NCI-H2196 treated with DMSO at 0.1 percent for 48 hours (cell line): ENCODE measurements around the gene GABBR1.

Experiments
- DNase-seq: peaks from one replicate; lab custom pipeline; 2025; ENCODE audit not compliant: unreplicated experiment; lab: John Stamatoyannopoulos, UW

Gene GABBR1

GRCh38 chr6:29529956-29530355 is 103.0 kb downstream of the GABBR1 start:
- no peak for DNase-seq

DNA sequence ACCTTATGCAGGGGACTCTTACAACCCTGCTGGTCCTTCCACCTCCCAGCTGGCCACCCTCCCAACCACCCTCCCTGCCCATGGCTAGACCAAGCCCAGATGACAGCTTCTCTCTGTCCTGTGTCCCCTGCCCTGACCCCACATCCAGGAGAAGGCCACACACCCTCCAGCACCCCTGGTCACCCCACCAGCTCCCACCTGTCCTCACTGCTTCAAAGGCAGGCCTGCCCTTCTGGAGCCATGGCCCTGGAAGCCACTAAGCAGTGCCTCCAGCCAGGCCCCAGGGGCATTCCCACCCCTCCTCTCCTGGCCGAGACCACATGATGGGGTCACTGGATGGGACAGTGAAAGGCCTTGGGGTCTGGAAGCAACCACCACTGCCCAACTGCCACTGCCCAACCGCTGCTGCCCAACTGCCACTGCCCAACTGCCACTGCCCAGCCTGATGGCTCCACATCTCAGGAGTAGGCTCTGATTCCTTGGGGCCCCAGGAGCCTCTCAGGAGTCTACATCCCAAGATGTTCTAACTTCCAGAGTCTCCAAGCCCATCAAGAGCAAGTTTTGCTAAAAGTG is 103.9 kb downstream of the GABBR1 start:
- no peak for DNase-seq

DNA sequence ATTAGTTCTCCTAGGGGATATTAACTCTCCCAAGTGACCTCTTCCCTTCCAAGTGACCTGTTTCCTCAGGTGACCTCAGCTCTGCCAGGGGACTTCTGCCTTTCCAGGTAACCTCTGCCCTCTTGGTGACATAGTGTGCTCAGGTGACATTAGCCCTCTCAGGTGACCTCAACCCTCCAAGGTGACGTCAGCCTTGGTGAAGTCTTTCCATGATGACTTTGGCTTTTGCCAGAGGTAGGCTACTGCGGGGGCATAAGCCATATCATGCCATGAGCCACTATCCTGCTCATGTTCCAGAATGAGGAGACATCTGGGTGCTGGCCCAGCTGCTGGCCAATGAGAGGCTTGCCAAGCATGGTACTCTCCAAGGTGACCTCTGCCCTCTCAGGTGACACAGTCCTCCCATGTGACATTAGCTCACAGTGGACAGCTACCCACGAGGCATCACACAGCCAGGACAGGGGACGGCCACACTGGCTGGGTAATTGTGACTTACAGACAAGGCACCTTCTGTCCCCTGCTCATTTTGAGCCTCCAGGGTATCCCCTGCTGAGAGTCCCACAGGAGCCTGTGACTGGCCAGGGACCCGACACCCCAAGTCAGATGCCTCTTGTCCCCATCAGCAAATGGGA is 104.6 kb downstream of the GABBR1 start:
- no peak for DNase-seq

DNA sequence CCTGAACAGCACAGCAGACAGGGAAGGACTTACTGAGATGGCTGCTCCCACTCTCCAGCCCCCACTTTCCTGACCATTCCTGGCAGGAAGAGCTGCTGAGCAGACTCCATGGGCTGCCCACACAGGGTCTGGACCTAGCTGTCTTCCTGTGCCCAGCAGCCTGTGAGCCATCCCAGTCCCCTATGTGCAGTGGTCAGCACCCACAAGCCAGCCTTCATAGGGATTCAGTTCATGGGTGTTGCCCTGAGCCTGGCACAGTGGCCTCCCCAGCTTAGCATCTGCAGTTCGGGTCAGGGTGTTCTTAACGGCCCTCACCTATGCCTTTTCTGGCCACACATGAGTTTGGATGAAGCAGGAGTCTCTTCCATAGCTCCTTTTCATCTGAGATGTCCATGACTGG is 105.4 kb downstream of the GABBR1 start:
- no peak for DNase-seq

DNA sequence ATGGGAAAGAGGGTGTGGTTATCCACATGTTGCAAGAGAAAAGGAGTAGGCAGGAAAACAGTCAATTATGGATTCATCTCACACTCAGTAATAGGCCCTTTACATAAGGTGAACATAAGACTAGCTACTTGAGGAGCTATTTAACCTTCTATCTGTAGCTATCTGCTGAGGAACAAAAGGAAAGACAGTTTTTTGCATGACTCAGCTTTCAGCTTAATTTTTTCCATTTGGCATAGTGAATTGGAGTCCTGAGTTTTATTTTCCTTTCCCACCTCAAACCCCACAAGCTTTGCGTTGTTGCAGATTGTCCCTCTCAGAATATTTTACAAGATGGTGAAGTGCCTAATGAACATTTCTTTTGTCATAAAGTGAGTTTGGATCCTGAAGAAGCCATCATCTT is 105.9 kb downstream of the GABBR1 start:
- no peak for DNase-seq

DNA sequence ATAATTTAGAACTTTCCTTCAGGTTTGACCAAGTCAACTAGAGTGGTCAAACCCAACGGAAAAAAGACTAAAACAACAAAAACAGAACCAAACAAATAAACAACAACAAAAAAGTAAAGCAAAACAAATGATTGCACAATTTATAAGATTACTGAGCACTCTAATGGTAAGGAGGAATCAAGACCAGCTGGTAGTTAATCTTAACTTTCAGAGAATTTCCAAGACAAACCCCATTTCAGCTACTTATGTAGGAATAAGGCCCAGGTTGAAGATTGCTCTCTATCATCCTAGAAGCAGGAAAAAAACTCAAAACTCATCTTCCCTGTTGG is 107.7 kb downstream of the GABBR1 start:
- no peak for DNase-seq

DNA sequence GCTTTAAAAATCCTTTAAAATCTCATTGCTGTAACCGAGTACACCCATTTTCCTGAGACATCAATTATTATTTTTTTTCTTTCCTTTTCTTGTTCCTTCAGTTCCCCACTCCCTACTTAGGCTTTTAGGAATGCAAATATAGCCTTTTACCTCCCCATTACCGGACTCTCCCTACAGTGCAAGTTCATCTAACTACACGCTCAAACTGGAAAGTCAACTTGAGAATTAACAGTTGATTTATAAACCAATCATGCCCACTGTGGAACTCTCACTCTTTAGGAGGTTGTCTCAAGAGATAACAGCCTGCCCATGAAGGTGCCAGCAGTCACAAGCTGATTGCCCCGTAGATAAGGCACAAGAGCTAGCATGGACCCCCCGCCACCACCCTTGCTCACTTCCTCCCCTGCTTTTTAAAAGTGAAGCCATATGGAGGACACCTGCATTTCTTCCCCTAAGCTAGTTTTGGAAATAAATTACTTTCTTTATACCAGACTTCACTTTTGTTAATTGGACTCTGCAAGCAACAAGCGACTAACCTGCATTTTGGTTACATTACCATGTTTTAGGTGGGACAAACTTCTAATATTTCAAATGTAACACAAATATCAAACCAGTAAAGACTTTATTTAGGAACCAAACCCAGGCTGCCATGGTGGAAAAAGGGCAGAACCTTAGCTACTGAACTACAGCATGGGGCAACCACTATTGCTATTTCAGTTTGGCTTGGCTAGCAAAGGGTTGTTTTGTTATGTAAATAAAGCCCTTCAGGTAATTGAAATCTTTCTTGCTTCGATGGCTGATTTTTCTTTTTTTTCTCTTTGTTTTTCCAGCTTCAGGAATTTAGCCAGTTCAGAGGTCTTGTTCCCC is 108.3 kb downstream of the GABBR1 start:
- no peak for DNase-seq

- DNase-seq = no peak
Measured at GRCh38 chr6:29524044-29524443, 108.9 kb downstream of the GABBR1 start.

DNA sequence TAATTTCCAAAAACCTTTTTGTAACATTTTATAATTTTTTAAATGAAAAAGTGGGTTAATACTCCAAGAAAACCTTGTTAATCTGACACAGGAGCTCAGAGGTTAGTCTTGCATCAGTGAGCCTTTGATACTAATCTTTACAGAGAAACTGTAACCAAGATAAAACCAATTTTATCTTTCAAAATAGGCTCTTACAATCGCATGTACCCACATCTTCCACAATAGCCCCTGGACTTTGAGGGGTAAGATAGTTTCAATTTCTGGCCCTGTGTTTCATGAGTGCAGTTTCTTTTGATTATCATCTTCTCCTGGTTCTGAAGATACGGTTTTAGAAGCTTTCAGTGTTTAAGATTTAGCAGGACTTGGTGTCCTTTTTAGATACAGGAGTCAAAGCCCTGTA is 110.8 kb downstream of the GABBR1 start:
- DNase-seq = no peak

DNA sequence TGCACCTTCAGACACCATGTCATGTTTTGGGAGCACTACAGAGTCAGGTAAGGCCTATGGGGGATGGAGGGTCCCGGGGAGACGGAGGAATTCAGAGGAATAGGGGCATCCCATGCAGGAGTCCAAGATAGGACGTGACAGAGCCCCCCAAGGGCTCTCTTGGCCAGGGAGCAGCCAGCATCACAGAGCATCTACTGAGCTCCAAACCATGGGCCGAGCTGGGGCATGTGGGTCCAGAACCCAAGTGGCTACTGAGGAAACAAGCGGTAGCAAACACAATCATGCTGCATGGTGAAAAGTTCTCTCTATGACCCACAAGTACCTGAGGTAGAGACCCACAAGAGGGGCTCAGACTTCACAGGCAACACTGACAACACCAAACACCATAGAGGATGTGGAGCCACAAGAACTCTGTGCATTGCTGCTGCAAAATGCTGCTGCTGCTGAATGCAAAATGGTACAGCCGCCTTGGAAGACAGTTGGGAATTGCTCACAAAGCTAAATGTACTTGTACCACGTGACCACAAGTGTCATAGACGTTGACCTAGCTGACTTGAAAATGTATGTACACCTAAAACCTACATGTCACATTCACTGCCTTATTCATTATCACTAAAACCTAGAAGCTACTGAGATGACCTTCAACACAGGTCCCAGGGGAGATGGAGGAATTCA is 111.8 kb downstream of the GABBR1 start:
- DNase-seq = no peak

DNA sequence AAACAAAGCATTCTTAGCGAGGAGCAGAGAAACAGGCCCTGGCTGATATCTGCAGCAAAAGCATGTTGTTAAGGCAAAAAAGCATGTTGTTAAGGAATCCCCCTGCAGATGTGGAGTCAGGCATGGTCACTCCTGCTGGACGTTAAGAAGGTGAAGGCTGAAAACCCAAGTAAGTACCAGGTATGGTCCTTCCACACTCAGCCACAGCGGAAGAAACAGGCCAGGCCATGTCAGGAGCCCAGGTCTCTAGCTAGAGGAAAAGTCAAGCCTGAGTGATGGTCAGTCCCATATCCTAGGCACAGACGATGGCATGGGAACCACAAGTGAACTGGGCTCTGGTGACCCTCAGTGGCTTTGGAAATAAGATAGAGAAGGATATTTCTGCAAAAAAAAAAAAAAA is 112.8 kb downstream of the GABBR1 start:
- no peak for DNase-seq

DNA sequence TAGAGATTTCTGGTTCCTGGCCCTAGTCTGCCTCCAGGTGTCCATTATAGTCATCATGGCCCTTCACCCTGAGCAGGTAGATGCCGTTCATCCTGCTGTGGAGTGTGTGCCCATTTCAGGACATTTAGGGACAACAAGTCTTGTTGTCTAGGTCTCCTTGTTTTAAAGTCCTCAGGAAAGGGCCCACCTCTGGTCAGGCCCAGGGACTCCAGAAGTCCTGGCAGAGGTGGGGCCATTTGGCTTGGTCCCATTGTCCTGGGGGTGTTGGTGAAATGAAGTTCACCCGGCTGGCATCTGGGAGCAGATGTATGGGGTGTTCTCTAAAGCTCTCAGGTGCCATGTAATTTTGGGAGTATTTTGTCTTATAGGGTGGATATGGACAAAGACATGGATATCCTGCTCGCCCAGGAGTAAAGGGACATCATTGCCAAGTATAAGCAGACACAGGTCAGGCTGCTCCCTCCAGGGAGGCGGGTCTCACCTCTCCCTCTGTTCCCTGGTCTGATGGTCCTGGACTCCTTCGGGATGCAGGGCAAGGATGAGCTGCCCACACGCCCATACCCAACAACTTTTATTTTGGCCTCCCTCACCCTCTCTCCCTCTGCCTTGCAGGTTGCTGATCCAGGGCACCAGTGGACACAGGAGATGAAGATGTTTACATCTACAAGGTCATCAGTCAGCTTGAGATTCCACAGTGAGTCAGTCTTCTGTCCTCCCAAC is 113.5 kb downstream of the GABBR1 start:
- DNase-seq = no peak

- no peak for DNase-seq
Measured at GRCh38 chr6:29517728-29518440, 115.1 kb downstream of the GABBR1 start.

DNA sequence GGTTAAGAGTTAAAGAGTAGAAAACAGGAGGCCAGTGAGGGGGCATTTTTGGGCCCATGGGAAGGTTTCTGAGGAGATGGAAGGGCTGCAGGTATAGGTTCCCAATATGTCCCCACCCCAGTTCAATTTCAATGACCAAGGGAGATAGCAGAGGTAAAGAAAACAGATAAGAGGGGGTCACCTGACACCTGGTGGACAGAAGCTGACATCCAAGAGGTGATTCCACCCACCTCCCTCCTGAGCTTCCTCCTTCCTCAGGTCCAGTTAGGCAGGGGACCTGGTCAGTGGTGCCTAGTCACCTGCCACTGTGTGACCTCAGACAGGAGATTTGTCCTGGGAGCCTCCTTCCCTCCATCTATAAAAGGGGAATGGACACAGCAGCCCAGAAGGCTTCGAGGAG is 115.7 kb downstream of the GABBR1 start:
- no peak for DNase-seq

- peak; percentile 4 for DNase-seq
Measured at GRCh38 chr6:29516108-29516507, 116.9 kb downstream of the GABBR1 start.

GRCh38 chr6:29510746-29511300 is 122.2 kb downstream of the GABBR1 start:
- no peak for DNase-seq

DNA sequence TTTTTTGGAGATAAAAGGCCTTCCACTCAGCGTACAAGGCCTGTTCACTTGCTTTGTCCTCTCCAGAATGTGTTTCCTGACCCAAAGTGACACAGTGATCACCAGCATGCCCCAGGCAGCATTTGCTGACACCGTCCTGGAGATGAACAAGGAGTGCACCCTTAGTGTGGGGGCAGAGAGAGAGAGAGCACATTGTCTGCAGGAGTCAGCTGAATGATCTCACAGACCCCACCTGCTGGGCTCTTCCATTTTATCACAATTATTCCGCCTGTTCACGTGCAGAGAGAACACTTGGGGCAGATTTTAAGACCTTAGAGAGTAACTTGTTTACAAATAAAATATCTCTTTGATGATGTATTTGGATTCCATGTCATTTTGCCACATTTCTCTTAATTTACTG is 122.8 kb downstream of the GABBR1 start:
- no peak for DNase-seq
